Lung (tissue), 12 donors: ENCODE measurements around the gene PRKN. TPM values are rescaled to one million over a fixed set of nuclear protein-coding genes. Genes with fewer than 3 reads are reported as not detected.

Experiments
- ATAC-seq: fragments of 200-7000 bp; cut with Tn5 transposase; one replicate; pipeline ENCODE4 v1.9.1; 2020; ENCODE audit warnings: moderate number of reproducible peaks; ENCODE audit not compliant: insufficient read depth, low FRiP score
- DNase-seq, 3 donors: peaks; one replicate each; pipeline ENCODE4 v3.0.0-alpha.2; 2013 to 2017
- H3K27ac ChIP-seq, 2 donors: one replicate each; pipeline ENCODE4 v1.5.1; 2013; ENCODE audit warnings: mild to moderate bottlenecking in 2 of 2, moderate library complexity in 2 of 2, control low read depth in 1 of 2, inconsistent platforms in 1 of 2, low read depth in 1 of 2, low read length in 1 of 2
- H3K27me3 ChIP-seq, 3 donors: one replicate each; pipeline ENCODE4 v1.5.1; 2013; ENCODE audit warnings: low read length in 2 of 3; ENCODE audit not compliant: control insufficient read depth in 3 of 3, insufficient read depth in 3 of 3
- H3K36me3 ChIP-seq, 4 donors: one replicate each; pipeline ENCODE4 v1.5.1; 2013; ENCODE audit warnings: low read length in 4 of 4, mild to moderate bottlenecking in 1 of 4, moderate library complexity in 1 of 4; ENCODE audit not compliant: control insufficient read depth in 4 of 4, insufficient read depth in 4 of 4
- H3K4me1 ChIP-seq, 5 donors: one replicate each; pipeline ENCODE4 v1.5.1; 2013; ENCODE audit warnings: low read length in 5 of 5, mild to moderate bottlenecking in 2 of 5, moderate library complexity in 1 of 5; ENCODE audit not compliant: control insufficient read depth in 5 of 5, insufficient read depth in 5 of 5
- H3K4me3 ChIP-seq: one replicate; pipeline ENCODE4 v1.5.1; 2013; ENCODE audit warnings: mild to moderate bottlenecking, control low read depth, moderate library complexity
- H3K9ac ChIP-seq, 2 donors: one replicate each; pipeline ENCODE4 v1.5.1; 2013; ENCODE audit warnings: low read length in 2 of 2, control low read depth in 1 of 2; ENCODE audit not compliant: insufficient read depth in 1 of 2
- H3K9me3 ChIP-seq, 4 donors: one replicate each; pipeline ENCODE4 v1.5.1; 2013; ENCODE audit warnings: low read length in 3 of 4, mild to moderate bottlenecking in 1 of 4, moderate library complexity in 1 of 4; ENCODE audit not compliant: control insufficient read depth in 4 of 4, insufficient read depth in 3 of 4
- CTCF ChIP-seq: IDR thresholded peaks from 2 replicates; pipeline ENCODE4 v1.5.1; 2012; ENCODE audit warnings: mild to moderate bottlenecking; ENCODE audit errors: control extremely low read depth, extremely low read depth
- WGBS, 2 donors: extraction: QIAGEN DNeasy Blood & Tissue Kit; methylation state at CpG; one replicate each; pipeline ENCODE4 v1.1.7; 2013; 5-methylcytosine and 5-hydroxymethylcytosine counted together
- polyA plus RNA-seq, 2 donors: library from polyadenylated mRNA; stranded (reverse); fragments of 200-250 nt; gene quantifications; one replicate each; pipeline ENCODE4 v1.2.1, GENCODE V29; 2013
- total RNA-seq, 2 donors: library from RNA; depleted of rRNA in 1 of 2; stranded (reverse); fragments of >200 nt in 1 of 2; gene quantifications; one replicate each; pipeline ENCODE4 v1.2.1, GENCODE V29; 2014 to 2021
- donor health status: control.
- donor health status: control.
- donor health status: Bipolar disorder and iron deficiency.
- donor health status: healthy.
- donor health status: DM: yes; HTN: yes; CAD: no.

Gene PRKN
- total and polyA plus RNA-seq, 4 donors: 0.27 to 11.2 (median 3.1) TPM

- TF ChIP-seq CTCF: no peak
Observed at GRCh38 chr6:162343198-162343935, 384.2 kb downstream of the PRKN start.

GRCh38 chr6:162337412-162337811 lies 390.2 kb downstream of the PRKN start:
- ATAC-seq: no peak
- peak in 1 of 3 donors; percentile 3 for DNase-seq
- Histone ChIP-seq H3K4me1 (peaks cover 0 to 2% (median 0%) of the 10 kb centered on the region in 5 donors), H3K27ac (no peak overlapping the region), H3K4me3 (no peak overlapping the region), H3K9ac (no peak overlapping the region), H3K27me3 (no peaks in the 10 kb centered on the region), H3K9me3 (peaks cover 0 to 3% (median 1%) of the 10 kb centered on the region in 4 donors), H3K36me3 (no peaks in the 10 kb centered on the region)
- 71 to 79% methylated on average over 6 of the region's 6 CpGs for WGBS, 2 donors
- no peak for TF ChIP-seq CTCF

More at GRCh38 chr6:162343198-162343935, 384.2 kb downstream of the PRKN start:
- H3K4me1 ChIP-seq: peaks cover 0 to 8% (median 0%) of the 10 kb centered on the region in 5 donors
- DNase-seq (no peak), ATAC-seq (no peak)
- no peaks in the 10 kb centered on the region for H3K9me3 ChIP-seq
- H3K36me3 ChIP-seq: no peaks in the 10 kb centered on the region
- 61 to 65% methylated on average over 3 of the region's 3 CpGs for WGBS, 2 donors
- no peak overlapping the region for H3K27ac ChIP-seq
- H3K9ac ChIP-seq: no peak overlapping the region
- no peaks in the 10 kb centered on the region for H3K27me3 ChIP-seq
- no peak overlapping the region for H3K4me3 ChIP-seq

DNA sequence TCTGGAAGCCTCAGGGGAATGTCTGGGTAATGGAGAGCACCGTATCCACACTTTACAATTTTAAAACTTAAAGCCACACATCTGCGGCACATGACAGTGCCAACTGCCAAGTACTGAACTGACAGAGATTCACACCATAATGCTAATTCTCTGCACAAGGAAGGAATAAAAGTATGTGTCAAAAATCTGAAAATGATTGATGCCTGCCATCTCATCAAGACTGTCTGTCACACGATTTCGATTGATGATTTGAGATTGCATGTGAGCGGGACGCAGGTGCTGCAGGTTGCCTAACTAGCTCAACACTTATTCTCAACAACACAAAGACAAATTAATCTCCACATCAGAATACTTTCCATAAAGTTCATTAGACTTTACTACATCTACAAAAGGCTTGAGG lies 391.2 kb downstream of the PRKN start:
- WGBS, 2 donors: 95% methylated on average over 6 of the region's 6 CpGs

More for the DNA sequence above, 391.2 kb downstream of the PRKN start:
- H3K36me3 ChIP-seq: no peaks in the 10 kb centered on the region
- no peaks in the 10 kb centered on the region for H3K27me3 ChIP-seq
- no peaks in the 10 kb centered on the region for H3K4me1 ChIP-seq
- H3K27ac ChIP-seq: no peak overlapping the region
- H3K4me3 ChIP-seq: no peak overlapping the region
- ATAC-seq: no peak
- DNase-seq: no peak
- TF ChIP-seq CTCF: no peak
- H3K9me3 ChIP-seq: peaks cover 0 to 3% (median 1%) of the 10 kb centered on the region in 4 donors
- no peak overlapping the region for H3K9ac ChIP-seq
